GM19099 (cell line): ENCODE results near the gene PIGU.

Source experiments
- POLR2A ChIP-seq: IDR thresholded peaks from 3 replicates; pipeline ENCODE4 v1.6.1; 2011; ENCODE audit warnings: low read depth; ENCODE audit not compliant: insufficient read length; ENCODE audit errors: extremely low read depth

PIGU gene

GRCh38 chr20:34577061-34577460 lies 99.8 kb downstream of the PIGU start:
- no peak for TF ChIP-seq POLR2A

GRCh38 chr20:34575756-34576155 lies 101.1 kb downstream of the PIGU start:
- TF ChIP-seq POLR2A: no peak

- no peak for TF ChIP-seq POLR2A
Observed at GRCh38 chr20:34575271-34575670, 101.6 kb downstream of the PIGU start.

GRCh38 chr20:34574861-34575260 lies 102.0 kb downstream of the PIGU start:
- no peak for TF ChIP-seq POLR2A

GRCh38 chr20:34574426-34574825 lies 102.5 kb downstream of the PIGU start:
- TF ChIP-seq POLR2A: no peak

GRCh38 chr20:34573541-34574300 lies 103.2 kb downstream of the PIGU start:
- no peak for TF ChIP-seq POLR2A

GRCh38 chr20:34571753-34572152 lies 105.1 kb downstream of the PIGU start:
- no peak for TF ChIP-seq POLR2A

GRCh38 chr20:34570859-34571306 lies 106.0 kb downstream of the PIGU start:
- TF ChIP-seq POLR2A: no peak

- TF ChIP-seq POLR2A: no peak
Observed at GRCh38 chr20:34569598-34569997, 107.3 kb downstream of the PIGU start.

- no peak for TF ChIP-seq POLR2A
Observed at GRCh38 chr20:34567892-34568865, 108.7 kb downstream of the PIGU start.

- no peak for TF ChIP-seq POLR2A
Observed at GRCh38 chr20:34566978-34567891, 109.7 kb downstream of the PIGU start.

GRCh38 chr20:34564833-34565232 lies 112.1 kb downstream of the PIGU start:
- no peak for TF ChIP-seq POLR2A

- no peak for TF ChIP-seq POLR2A
Observed at GRCh38 chr20:34562641-34563040, 114.3 kb downstream of the PIGU start.

GRCh38 chr20:34561661-34562060 lies 115.2 kb downstream of the PIGU start:
- TF ChIP-seq POLR2A: no peak

- TF ChIP-seq POLR2A: no peak
Observed at GRCh38 chr20:34560614-34561013, 116.3 kb downstream of the PIGU start.

GRCh38 chr20:34560141-34560523 lies 116.8 kb downstream of the PIGU start:
- TF ChIP-seq POLR2A: no peak
